HG02885 (cell line): Measurements from ENCODE around the gene CSNK1G2.

Experiments
- ATAC-seq: cut with Tn5 transposase; IDR thresholded peaks from one replicate; pipeline ENCODE4 v1.9.1; 2021; ENCODE audit warnings: mild to moderate bottlenecking; ENCODE audit not compliant: unreplicated experiment, poor library complexity

Gene CSNK1G2

DNA sequence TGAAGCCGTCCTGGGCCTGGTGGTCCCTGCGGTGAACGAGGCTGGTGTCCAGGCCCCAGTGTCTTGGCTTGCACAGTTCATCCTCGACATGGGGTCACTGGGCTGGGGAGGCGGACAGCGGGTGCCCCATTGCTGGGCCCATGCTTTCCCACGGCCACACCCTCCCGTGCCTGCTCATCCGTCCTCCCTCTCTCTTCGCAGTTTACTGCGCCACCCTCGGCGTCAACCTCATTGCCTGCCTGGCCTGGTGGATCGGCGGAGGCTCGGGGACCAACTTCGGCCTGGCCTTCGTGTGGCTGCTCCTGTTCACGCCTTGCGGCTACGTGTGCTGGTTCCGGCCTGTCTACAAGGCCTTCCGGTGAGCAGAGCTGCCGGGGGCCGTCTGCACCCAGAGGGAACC is 23.0 kb upstream of the CSNK1G2 start:
- no peak for ATAC-seq

DNA sequence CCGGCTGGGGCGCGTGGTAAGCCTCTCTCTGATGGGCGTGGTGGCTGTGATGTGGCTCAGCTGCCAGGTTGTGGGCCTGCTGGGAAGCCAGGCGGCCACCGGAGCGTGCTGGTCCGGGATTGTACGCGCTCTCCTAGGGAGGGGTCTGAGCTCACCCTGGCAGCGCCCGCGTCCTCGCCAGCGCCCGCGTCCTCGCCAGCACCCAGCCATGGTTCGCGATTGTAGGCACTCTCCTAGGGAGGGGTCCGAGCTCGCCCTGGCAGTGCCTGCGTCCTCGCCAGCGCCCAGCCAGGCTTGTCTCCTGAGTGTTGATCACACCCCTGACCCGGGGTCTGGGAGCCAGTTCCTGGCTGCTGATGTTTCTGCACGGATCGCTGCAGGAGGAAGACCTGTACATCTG is 22.0 kb upstream of the CSNK1G2 start:
- ATAC-seq, result no peak

DNA sequence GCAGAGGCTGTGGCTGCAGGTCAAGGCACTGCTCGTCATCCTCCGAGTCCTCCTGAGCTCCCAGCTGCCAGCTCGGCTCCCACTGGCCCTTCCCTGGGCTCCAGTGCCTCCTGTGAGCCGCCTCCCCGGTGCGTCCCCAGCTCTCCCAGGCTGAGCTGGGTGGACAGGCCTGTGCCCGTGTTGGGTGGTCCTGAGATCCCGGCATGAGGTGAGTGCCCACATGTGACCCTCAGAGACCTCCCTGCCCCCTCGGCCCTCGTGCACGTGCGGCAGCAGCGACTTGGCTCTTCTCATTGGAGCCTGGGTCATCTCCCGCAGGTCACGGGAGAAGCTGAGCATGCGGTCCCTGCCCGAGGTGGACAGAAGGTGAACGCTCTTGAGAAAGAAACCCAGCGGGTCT is 20.3 kb upstream of the CSNK1G2 start:
- ATAC-seq, result no peak

DNA sequence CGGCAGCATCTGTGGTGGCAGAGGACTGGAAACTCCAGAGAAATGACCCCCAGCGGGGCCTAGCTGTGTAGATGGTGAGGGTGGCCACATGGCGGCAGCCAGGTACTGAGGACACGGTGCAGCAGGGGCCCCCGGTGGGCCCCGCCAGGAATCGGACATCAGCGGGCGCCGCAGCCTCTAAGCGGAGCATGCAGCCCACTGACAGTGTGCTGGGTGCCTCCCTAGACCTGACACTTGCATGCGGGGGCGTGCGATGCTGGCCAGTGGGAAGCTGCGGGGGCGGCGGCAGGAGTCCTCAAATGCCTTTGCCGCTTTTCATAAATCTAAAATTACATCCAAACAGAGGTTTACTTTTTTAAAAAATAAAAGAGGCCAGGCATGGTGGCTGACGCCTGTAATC is 19.6 kb upstream of the CSNK1G2 start:
- no peak for ATAC-seq

DNA sequence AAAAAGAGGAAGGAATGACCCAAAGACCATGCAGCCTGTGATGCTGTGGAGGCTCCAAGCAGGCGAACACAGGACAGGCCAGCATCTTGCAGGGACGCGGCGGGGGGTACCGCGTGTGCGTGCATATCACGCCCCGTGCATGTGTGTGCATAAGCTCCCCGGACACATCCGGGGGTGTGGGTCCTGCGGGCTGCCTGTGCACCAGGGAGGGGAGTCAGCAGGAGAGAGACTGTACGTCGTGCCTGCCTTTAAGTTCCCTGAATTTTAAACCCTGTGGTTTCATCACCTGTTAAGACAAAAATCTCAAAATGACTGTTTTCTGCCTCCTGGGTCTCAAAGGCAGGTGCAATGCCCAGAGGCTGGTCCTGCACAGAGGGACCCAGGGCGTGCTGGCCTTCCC is 19.1 kb upstream of the CSNK1G2 start:
- no peak for ATAC-seq

DNA sequence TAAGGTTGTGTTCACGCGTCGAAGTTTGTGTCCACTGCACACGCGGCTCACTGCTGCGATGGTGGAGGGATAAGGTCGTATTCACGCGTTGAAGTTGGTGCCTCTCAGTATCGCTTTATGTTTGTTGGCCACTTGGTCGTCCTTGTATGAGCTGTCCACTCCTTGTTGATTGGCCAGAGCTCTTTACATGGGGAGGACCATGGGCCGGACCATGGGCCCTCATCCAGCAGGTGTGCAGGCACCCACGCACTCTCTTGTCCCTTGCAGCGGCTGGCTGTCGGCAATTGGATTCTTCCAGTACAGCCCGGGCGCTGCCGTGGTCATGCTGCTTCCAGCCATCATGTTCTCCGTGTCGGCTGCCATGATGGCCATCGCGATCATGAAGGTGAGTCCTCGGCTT is 18.2 kb upstream of the CSNK1G2 start:
- no peak for ATAC-seq

DNA sequence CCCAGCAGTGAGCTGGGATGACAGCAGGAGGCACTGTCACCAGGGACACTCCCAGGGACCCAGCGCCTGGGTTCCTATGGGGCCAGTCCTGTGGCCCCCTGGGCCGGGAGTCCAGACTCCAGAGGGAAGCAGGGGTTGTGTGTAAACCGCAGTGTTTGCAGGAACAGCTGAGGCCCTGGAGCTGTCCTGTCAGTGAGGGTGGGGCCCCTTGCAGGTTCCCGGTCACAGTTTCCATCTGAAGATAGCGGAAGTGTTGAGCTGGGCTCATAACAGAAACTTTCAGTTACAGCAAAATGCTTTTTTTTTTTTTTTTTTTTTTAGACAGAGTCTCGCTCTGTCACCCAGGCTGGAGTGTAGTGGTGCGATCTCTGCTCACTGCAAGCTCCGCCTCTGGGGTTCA is 17.7 kb upstream of the CSNK1G2 start:
- peak; percentile 58 for ATAC-seq

DNA sequence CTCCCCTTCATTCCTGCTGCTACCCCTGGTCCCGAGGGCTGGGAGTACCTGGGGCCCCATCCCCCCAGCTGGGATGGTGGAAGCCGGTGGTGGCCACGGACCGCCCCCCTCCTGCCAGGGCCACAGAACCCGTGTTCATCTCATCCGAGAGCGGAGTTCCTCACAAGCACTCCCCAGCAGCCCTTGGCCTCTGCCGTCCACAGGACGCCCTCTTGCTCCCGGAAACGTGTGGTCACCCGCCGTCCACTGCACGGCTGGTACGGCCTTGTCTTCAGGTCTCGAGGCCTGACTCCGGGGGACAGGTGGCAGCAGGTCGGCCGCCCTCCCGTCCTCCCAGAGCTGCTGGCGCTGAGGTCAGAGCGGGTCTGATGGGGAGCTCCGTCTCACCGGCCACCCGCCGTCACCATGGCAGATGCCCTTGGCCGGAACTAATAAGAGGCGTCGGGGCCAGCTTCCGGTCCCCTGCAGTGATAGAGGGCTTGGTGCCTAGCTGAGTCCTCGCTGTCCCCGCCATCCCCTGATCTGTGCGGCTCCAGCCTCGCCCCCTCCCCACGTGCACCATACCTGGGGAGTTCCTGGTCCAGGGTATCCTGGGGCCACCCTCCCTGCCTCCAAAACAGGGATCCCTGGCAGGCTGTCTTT is 16.5 kb upstream of the CSNK1G2 start:
- no peak for ATAC-seq

DNA sequence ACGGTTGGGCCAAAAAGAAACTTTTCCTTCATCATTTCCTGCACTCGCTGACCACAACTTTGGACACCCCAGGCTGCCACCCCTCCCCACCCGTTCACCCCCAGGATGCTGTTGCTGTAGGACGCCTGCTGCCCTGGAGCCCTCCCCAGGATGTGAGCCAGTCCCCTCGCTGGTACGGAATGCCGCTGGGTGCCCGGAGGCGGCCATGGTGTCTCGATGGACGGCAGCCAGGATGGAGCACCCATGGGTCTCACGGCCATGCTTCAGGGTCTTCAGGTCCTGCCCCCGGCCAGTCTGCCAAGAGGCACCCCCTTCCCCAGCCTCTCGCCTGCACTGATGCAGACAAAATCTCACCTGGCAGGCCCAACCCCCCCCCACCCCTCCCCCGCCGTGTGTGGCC is 15.4 kb upstream of the CSNK1G2 start:
- no peak for ATAC-seq

DNA sequence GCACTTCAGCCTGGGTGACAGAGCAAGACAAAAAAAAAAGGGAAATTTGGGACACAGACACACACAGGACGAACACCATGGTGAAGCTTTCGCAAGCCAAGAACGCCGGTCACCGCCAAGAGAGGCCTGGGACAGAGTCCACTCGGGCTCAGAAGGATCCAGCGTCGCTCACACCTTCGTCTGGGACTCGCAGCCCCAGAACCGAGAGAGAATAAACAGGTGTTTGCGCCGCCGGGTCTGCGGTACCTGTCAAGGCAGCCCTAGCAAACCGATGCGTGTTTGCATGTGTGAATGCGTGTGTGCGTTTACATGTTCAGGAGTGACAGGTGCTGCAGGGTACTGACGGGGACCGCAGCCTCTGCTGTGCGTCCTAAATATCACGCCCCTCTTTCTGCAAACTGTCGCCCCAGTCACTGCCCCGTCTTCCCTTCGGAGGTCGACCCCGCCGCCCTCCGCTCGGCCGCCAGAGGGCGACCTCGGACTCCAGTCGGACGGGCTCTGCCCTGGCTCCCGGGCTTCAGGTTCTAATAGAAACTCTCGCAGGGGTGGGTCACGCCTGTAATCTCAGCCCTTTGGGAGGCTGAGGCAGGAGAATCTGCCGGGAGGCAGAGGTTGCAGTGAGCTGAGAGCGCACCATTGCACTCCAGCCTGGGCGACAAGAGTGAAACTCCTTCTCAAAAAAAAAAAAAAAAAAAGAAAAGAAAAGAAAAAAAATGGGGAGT is 11.8 kb upstream of the CSNK1G2 start:
- peak; percentile 69 for ATAC-seq

DNA sequence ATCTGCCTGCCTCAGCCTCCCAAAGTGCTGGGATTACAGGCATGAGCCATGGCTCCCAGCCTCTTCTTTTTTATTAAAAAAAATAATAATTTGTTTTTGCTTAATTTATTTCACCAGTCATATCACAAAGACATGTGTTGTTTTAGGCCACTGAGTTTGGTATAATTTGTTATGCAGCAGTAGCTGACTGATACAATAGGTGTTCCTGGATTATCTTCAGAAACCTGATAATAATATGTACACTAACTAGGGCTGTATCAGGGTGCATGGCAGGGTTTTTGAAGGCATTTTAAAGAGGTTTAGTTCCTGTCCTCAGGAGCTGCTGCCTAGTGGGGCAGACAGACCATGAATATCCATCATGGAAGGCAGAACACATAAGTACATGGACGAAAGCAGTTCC is 9.5 kb upstream of the CSNK1G2 start:
- ATAC-seq, result no peak

DNA sequence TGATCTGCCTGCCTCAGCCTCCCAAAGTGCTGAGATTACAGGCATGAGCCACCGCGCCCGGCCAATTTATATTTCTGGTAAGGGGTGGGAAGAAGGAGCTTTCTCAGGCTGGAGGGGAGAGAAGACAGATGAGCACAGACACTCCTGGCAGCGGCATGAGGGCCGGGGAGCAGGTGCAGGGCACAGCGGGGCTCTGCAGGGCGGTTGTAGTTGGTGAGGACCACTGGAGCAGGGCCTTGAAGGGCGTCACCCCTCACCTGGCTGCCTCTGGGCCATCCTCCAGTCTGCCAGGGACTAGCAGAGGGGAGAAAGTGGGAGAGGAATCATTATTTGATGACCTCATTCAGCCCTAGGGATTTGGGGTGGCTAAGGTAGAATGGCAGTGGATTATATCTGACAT is 8.6 kb upstream of the CSNK1G2 start:
- no peak for ATAC-seq

DNA sequence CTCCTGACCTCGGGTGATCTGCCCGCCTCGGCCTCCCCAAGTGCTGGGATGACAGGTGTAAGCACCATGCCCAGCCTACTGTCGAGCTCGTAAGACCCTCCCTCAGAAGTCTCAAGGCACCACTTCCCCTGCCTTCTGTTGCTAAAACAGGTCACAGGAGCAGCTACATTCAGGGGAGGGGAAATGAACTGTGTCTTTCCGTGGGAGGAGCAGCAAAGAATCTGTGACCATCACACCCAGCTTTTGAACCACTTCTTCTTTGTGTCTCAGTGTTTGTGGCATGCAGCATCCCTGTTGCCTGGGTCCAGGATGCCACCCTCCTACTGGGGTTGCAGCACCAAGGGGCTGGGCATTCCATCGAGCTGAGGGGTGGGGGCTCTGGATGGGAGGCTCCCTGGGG is 7.7 kb upstream of the CSNK1G2 start:
- no peak for ATAC-seq

DNA sequence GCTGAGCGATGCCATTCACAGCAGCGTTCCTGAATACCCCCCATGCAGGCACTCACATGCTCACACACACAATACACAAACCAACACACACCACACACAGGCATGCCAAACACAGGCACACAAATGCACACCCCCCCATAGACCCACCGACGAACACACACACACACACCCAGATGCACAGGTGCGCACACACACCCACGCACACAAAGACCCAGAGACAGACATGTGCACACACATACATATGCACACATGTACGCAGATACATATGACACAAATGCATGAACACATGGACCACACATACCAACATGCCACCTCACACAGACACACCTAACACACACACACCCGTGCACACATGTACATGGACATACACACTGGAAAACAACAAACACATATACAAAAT is 7.0 kb upstream of the CSNK1G2 start:
- ATAC-seq, result no peak

DNA sequence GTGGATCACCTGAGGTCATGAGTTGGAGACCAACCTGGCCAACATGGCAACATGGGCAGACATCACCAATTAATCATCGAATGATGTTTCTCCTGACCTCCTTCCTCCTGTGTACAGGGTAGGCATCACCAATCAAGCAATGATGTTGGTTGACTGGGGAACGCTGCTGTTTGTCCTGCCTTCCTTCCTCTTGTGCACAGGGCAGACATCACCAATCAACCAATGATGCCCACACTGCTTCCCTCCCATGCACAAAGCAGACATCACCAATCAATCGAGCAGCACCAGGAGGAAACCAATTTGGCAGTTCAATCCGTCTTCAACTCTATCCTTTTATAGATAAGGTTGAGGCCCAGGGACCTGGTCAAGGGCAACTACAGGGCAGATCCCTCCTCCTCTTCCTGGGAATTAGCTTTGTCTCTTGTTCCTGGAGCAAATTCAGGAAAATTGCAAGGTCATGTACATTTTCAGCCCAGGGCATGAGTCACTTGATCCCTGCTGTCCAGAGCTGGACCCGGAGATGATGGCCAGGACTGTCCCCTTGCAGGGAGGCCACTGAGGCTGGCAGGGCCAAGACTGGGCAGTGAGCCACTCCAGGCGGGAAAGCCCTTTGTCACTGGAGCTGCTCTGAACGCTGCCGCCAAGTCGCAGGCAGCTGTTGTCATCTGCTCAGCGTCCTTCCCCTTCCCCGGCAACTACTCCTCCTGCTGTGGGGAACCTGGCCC is 5.3 kb upstream of the CSNK1G2 start:
- no peak for ATAC-seq

DNA sequence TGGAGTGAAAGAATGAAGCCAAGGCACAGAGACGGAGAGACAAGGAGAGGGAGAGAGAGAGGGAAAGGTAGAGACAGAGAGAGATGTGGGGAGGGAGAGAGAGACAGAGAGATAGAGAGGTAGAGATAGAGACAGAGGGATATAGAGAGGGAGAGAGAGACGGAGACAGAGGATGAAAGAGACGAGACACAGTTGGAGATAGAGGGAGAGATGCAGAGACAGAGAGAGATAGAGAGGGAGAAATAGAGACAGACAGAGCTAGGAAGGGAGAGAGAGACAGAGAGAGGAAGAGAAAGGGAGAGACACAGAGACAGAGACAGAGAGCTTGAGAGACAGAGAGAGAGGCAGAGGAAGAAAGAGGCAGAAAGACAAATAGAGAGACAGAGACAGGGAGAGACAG is 4.5 kb upstream of the CSNK1G2 start:
- no peak for ATAC-seq

DNA sequence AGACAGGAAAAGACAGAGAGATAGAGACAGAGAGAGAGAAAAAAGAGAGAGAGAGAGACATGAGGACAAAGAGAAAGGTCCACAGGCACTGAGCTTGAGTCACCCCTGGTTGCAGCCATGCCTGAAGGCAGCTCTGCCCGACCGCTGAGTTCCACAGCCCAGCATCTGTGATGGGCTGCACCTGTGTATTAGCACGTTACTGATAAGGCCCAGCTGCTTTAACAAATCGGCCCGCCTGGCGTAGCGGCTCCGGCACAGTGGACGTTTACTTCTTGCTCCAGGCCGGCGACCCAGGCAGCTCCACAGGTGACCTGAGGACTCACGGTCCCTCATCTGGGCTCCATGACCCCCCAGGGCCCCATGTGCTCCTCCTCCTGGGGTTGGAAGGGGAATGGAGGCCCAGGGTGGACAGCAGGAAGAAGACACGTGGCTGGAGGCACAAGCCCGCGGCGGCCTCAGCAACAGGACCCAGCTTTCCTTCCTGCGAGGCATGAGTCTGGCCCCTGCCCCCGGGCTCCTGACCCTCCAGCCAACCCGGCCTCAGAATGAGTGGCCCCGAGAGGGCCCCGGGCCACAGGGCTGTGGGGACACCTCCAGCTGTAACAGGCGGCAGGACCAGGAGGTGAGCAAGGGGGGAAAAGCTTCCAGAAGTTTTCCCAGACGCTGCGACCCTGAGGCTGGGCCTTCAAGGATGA is 3.9 kb upstream of the CSNK1G2 start:
- no peak for ATAC-seq

DNA sequence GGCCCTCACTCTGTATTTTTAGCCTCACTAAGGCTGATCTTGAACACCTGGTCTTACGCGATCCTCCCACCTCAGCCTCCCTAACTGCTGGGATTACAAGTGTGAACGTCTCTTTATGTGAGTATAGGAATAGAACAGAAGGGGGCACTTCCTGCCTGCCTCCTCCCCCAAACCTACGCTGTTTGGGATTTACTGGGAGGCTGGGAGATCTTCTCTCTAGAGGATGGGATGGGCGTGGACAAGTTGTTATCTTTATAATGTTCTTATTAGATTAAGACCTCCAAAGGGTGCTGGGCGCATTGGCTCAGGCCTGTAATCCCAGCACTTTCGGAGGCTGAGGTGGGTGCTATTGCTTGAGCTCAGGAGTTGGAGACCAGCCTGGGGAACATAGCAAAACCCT is 2.9 kb upstream of the CSNK1G2 start:
- ATAC-seq, result no peak

DNA sequence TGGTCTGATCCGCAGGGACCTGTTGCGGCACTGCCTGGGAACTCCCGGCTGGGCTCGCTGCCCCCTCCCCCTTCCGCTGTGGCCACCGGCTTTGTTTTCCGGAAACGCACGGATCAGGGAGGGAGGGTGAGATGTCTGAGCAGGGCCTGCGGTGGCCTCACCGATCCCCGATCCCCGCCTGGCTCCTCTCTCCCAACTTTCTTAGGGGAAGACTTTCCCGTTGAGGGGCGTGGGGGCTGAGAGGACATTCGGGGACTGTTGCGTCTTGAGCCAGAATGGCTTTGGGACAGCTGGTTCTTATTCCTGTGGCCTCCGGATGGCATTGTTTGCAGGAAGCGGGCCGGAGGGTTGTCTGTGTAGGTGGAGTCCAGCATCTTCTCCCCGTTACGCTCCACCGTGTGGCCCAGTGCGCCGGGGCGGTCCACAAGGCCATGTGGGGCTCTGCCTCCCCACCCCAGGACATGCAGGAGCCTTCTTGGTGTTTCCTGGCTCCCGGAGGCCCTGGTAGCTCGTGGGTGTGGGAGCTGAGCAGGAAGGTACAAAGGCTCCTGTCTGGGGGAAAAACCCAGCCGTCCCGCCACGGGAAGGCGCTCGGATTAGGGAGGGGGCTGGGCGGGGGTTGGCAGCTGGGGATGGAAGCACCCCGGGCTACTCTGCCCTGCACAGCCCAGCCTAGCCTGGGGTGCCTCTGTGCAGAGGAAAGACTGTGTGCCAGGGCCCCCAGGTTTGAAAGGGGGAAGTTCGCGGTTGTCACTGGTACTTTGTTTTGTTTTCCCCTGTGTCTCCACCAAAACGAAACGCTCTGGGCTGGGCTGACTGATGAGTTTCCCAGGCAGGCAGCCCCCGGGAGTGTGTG is 1.3 kb downstream of the CSNK1G2 start:
- no peak for ATAC-seq

DNA sequence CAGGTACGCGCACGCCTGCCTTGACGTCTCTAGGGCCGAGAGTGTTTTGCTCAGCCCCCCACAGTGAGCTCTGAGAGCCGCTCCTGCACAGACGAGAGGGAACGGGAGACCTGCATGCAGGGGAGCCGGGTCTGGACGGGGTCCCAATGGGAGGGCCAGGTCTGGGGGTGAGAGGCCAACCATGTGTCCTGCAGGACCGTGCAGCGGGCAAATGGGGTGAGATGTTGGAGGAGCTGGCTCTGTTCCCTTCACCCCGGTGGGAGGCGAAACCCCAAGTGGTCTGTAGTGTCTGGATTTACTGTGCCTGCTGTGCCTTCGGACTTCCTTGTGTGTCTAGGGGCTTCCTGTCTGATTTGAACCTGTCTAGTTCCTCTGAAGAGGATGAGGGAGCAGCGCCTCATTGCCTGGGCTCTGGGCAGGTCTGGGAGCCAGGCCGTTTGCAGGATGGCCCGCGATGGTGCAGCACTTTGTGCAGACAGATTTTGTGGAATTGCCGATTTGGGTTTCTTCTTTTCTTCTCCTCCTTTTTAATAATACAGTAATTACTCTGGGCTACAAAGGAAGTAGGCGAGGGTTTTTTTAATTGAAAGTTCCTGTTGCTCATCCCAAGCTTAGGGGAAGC is 2.1 kb downstream of the CSNK1G2 start:
- ATAC-seq, result no peak
